Jurkat, Clone E6-1 (cell line): ENCODE data around the gene ISCU.
"Not testable (repeated sequence)": the region's sequence is repeated elsewhere in the genome, so short reads cannot be mapped to it uniquely, and the experiment has no call there.

Source experiments
- DNase-seq: peaks from one replicate; pipeline ENCODE4 v3.0.0-alpha.2; 2011; ENCODE audit warnings: low read depth, low spot score
- H3K4me3 ChIP-seq: 2 replicates; pipeline ENCODE4 v1.5.1; 2011; ENCODE audit warnings: mild to moderate bottlenecking, low read length, control low read depth, moderate library complexity

ISCU gene

GRCh38 chr12:108538616-108539195 lies 23.7 kb upstream of the ISCU start:
- H3K4me3 ChIP-seq, result no peak overlapping the region
- no peak for DNase-seq

DNA sequence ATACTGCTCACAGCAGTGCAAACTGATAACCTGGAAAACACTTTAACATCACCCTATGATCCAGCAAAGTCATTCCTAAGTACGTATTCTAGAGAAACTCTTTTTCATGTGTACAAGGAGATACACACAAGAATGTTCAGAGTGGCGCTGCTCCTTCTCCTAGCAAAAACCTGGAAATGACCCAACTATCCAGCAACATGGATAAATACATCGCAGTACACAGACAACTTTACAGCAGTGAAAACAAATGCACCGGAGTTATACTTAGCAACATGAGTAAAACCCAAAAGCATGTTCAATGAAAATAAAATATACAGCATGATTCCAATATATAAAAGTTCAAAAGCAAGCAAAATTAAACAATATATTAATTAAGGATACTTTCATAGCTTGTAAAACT lies 20.1 kb upstream of the ISCU start:
- DNase-seq, result no peak
- no peak overlapping the region for H3K4me3 ChIP-seq

DNA sequence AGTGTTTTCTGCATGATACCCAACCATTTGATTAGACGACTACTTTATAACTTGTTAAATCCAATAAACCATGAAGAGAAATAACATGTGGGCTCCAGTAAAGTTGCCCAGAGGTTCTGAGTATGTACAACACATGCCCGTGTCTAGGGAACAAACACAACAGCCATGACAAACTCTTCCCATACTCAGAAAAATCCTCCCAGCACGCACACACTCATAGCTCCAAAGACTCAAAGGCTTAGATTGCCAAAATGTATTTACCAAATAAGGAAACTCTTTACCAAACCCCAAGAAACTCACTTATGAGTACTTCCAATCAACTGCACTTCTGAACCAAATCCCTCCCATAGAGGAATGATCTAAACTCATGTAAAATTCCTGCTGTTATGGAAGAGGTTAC lies 18.7 kb upstream of the ISCU start:
- no peak for DNase-seq
- H3K4me3 ChIP-seq, result no peak overlapping the region

DNA sequence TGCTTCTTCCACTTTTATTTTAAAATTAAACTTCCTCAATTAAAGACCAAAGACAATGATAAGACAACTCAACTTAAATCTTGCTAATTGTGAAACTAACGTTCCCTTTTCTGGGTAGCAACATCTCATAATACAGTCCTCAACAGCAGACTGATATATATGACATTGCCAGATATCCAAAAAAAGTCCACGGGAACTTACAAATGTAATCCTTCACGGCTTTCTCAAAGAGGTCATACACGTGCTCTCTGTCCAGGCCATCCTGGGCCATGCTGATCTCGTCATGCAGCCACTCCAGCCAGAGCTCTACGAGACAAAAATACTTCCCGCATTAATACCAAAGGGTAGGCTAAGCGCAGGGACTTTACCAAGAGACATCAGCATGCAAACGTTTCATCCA lies 14.7 kb upstream of the ISCU start:
- DNase-seq, result no peak
- no peak overlapping the region for H3K4me3 ChIP-seq

GRCh38 chr12:108548954-108549521 lies 13.4 kb upstream of the ISCU start:
- no peak for DNase-seq
- no peak overlapping the region for H3K4me3 ChIP-seq

DNA sequence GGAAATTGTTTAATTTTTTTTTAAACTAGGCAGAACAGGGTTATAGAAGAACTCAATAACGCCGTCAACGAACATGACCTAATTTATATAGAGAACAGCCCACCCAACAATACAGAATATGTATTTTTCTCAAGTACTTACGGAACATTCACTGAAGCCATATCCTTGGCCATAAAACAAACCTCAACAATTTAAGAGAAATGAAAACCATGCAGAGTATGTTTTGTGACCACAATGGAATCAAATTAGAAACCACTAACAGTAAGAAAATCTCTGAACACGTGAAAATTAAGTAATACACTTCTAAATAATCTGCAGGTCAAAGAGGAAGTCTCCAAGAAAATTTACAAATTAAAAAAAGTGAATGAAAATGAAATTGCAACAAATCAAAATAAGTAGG lies 10.9 kb upstream of the ISCU start:
- no peak for DNase-seq

DNA sequence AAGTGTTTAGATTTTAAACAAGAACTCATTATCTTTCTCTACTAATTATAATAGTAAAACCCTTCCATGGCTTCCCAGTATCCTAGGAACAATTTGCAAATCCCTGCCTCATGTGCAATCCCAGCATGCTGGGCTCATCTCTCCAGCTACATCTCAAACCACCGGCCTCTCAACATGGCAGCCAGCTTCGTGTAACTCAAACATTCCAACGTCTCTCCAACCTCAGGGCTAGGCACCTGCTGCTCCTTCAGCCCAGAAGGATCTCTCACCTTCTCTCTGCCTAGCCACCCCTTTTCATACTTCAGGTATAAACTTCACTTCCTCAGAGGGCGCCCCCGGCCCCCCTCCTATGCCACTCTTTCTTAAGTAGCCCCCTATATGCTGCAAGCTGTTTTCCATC lies 8.6 kb upstream of the ISCU start:
- no peak overlapping the region for H3K4me3 ChIP-seq
- DNase-seq, result no peak

More for the DNA sequence above, 10.9 kb upstream of the ISCU start:
- H3K4me3 ChIP-seq, result no peak overlapping the region

GRCh38 chr12:108555383-108555782 lies 7.0 kb upstream of the ISCU start:
- H3K4me3 ChIP-seq, DNase-seq: not testable (repeated sequence)

DNA sequence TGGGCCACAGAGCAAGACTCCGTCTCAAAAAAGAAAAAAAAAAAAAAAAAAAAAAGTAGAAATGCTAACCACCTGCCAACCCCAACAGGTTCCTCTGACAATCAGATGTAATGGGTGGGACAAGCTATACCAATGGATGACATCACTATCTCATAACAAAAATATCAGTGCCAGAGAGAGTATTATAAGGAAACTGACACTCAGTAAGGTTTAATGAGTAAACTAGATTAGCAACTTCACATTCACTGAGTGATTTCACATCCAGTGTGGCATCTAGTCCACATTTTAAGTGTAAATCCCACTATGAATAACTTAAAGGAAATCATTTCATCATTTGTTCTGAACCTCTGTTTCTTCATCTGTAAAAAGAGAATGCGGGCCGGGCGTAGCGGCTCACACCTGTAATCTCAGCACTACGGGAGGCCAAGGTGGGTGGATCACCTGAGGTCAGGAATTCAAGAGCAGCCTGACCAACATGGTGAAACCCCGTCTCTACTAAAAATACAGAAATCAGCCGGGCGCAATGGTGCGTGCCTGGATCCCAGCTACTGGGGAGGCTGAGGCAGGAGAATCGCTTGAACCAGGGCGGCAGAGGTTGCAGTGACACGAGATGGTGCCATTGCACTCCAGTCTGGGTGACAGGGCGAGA lies 3.3 kb upstream of the ISCU start:
- DNase-seq, result no peak
- H3K4me3 ChIP-seq, result peak overlapping the region; percentile 99

GRCh38 chr12:108559748-108560147 lies 2.6 kb upstream of the ISCU start:
- no peak for DNase-seq
- H3K4me3 ChIP-seq, result peak overlapping the region; percentile 99

DNA sequence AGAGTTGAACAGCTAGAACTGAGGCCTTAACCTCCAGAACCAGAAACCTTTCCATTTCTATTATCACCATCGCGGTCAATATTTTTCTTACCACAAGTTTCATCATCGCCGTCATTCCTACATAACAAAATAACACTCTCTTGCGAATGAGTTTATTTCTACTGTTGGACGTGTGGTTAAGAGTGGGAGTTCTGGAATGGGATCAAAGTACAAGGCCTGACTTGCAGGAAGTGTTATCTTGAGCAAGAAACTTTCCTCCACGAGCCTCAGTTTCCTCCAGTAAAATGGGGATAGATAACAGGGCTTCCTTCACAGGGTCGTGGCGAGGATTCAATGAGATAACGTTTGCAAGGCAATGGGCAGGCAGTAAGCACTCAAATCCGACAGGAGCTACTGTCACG lies 2.1 kb upstream of the ISCU start:
- H3K4me3 ChIP-seq, result peak overlapping the region; percentile 99
- no peak for DNase-seq

DNA sequence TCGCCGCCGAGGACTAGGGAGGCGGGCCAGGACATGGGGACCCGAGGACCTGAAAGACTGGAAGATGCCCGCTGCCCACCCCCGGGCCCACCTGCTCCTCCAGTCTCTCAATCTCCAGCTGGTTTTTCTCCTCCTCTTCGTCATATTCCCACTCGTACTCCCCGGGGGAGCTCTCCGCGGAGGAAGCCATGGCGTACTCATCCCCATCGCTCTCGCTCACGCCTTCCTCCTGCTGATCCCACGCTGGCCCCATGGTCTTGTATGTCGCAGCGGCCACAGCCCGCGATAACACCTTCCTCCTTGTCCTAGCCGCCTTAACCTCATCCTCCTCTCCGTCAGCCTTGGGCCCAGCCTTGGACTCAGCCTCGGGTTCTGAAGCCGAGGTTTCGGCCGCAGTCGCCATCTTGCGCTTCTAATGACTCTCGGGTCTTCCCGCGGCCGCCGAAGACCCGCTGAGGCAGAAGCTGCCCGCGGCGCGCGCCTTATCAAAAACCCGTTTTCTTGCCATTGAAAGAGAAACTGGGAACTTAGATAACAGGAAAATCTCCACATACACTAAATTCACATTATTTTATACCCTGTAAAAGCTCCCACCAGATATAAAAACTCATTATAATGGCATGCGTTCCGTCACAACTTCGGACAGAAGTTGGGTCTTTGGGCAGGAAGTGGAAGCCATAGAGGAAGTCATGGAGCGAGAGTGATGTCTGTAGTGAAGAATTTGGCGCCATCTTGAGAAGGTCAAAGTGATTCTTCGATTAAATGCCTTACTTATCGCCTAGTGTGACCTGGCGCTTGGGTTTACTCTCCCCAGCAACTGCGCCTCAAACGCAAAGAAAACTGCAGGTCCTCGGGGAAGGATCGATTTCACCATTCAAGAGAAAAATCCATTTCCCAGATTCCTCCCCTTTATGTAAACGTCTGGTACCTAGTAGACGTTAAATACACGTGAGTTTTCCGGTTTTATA lies 1.4 kb upstream of the ISCU start, which contains the start of gene SART3:
Gene SART3 (minus strand): TSS at position 422 of the 968 bp plus-strand sequence. CDS start 19 bp downstream, at position 403.
- H3K4me3 ChIP-seq, result peak within 1 kb of the TSS; percentile 99
- DNase-seq, result peak; percentile 91

DNA sequence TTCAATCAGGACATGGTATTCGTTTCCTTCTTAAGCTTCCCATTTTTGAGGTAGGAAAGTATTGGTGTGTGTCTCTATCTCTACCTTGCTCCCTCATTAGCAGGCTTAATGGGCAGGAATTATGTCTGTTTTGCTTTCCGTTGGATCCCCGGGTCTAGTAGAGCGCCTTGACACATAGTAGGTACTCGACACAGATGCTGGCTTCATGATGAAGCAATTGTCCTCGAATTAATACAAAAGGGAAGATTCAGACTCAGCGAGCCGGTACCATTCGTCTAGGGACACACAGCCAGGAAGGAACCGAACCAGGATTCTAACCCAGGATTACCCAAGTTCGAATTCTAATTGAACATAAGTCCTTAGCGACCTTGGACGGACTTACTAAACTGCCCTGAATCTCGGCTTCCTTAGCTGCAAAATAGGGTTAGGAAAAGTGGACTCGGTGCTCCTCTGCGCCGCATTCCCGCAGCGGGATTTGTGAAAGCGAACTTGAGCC lies 496 bp upstream of the ISCU start:
- no peak for DNase-seq
- H3K4me3 ChIP-seq, result peak overlapping the region; percentile 99

DNA sequence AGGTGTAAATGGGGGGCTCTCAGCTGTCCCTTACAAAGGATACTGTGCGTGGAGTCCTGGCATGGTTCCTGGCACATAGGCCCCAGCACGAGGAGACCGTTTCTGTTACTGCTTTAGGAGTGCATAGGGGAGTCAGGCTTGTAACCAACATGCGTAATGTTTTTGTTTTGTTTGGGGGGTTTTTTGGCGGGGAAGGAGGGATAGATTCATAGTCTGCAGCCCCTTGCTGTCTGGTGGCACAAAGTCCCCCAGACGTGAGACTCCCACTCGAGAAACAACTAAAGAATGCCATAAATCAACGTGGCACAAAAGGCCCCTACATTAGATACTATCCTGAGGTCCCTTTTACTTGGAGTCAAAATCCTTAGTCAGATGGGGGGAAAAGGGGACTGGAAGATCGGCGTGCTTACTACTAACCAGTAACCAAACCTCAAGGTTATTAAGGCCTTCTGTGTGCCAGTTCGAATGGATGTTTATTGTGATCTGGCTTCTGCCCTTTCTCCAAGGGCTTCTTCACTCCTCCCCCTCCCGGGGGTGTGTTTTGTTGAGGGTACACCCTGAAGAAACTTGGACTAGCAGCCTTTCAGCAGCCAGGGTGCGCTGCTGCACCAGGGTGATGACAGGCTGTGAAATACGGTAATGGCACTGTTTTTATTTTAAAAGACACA lies 874 bp downstream of the ISCU start:
- peak; percentile 91 for DNase-seq
- H3K4me3 ChIP-seq, result peak overlapping the region; percentile 86

- DNase-seq, result no peak
- peak overlapping the region; percentile 86 for H3K4me3 ChIP-seq
Measured at GRCh38 chr12:108563804-108564151, 1.4 kb downstream of the ISCU start.

DNA sequence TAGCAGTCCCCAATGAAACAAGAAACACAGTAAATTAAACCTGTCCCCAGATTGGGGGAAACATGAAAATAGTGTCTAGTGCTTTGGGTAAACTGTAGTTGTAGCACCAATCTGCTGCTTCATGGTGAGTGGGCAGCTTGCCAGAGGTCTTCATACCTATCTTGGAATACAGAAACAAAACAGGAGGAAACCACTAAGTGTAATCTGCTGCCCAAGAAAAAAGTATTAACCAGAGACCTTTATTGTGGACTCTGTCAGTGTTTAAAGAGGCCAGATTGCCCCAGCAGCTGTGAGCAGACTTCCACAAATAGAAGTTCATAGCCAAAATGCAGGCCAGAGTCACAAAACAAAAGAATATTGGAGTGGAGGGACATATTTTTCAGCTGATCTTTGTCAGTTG lies 2.3 kb downstream of the ISCU start:
- H3K4me3 ChIP-seq, result no peak overlapping the region
- DNase-seq, result no peak

- no peak for DNase-seq
- no peak overlapping the region for H3K4me3 ChIP-seq
Measured at GRCh38 chr12:108565146-108565545, 2.8 kb downstream of the ISCU start.

GRCh38 chr12:108565976-108566375 lies 3.6 kb downstream of the ISCU start:
- peak; percentile 87 for DNase-seq

GRCh38 chr12:108566452-108566851 lies 4.1 kb downstream of the ISCU start:
- no peak for DNase-seq
- no peak overlapping the region for H3K4me3 ChIP-seq

More at GRCh38 chr12:108565976-108566375, 3.6 kb downstream of the ISCU start:
- H3K4me3 ChIP-seq, result no peak overlapping the region; the same call in 1 of the 2 replicates
